Cardiac fibroblast (primary cell): ENCODE measurements around the gene LINGO3.

Experiments
- DNase-seq, 2 donors: peaks; one replicate each; pipeline versions ENCODE4 v3.0.0 to v3.0.0-alpha.2; 2010; ENCODE audit warnings: low read depth in 2 of 2
- H3K4me3 ChIP-seq, 2 donors: replicated peaks in 1 of 2; 1 replicate in 1 of 2; 2 replicates in 1 of 2; pipeline ENCODE4 v1.5.1; 2011; ENCODE audit warnings: low read depth in 2 of 2, low read length in 2 of 2, mild to moderate bottlenecking in 2 of 2, moderate library complexity in 1 of 2
- CTCF ChIP-seq: IDR thresholded peaks from one replicate; pipeline ENCODE4 v1.5.1; 2011; ENCODE audit warnings: low read depth, mild to moderate bottlenecking, low read length, inconsistent platforms

LINGO3 gene

GRCh38 chr19:2334426-2334825 lies 26.5 kb upstream of the LINGO3 start:
- no peak overlapping the region for H3K4me3 ChIP-seq
- TF ChIP-seq CTCF: no peak

DNA sequence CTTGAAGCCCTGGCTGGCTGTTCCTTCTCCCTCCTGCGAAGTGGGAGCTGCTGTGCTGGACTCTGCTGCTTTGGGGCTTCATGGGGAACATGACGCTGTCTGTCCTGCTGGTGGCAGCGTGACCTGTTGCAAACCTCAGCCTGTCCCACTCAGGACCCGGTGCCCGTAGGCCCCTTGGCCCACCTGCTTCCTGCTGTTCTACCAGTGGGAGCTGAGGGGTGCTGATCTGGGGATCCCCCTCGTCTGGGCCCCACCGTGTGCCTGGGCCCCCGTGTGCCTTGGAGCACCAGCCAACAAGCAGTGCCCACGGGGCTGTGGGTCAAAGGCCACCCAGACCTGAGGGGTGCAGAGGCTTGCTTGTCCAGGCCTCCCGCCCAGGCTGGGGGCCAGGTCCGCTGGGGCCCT lies 25.9 kb upstream of the LINGO3 start:
- no peak for TF ChIP-seq CTCF
- H3K4me3 ChIP-seq: no peak overlapping the region
- no peak for DNase-seq

More at GRCh38 chr19:2334426-2334825, 26.5 kb upstream of the LINGO3 start:
- DNase-seq: no peak

DNA sequence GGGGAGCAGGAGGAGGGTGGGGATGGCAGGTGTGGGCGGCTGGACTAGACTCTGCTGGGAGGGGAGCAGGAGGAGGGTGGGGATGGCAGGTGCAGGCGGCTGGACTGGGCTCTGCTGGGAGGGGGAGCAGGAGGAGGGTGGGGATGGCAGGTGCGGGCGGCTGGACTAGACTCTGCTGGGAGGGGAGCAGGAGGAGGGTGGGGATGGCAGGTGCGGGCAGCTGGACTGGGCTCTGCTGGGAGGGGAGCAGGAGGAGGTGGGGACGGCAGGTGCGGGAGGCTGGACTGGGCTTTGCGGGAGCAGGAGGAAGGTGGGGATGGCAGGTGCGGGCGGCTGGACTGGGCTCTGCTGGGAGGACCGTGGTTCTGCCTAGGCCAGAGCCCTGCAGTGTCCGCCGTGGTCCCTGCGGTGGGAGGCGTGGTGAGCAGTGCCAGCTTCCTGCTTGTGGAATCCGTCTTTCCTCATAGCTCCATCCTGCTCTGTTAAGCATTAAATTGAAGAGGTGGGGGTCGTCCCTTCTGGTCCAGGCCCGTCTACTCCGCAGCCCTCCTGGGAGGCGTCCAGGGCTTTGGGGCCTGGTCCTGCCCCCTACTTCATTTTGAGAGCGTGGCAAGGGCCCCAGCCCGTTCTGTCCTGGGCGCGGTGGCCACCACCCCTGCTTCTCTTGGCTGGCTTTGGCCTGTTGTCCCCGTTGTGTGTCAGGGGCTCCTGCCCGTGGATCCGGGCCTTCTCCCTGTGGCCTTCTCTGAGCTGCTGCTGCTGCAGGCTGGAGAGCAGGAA lies 25.3 kb upstream of the LINGO3 start:
- DNase-seq: no peak
- no peak overlapping the region for H3K4me3 ChIP-seq
- no peak for TF ChIP-seq CTCF

DNA sequence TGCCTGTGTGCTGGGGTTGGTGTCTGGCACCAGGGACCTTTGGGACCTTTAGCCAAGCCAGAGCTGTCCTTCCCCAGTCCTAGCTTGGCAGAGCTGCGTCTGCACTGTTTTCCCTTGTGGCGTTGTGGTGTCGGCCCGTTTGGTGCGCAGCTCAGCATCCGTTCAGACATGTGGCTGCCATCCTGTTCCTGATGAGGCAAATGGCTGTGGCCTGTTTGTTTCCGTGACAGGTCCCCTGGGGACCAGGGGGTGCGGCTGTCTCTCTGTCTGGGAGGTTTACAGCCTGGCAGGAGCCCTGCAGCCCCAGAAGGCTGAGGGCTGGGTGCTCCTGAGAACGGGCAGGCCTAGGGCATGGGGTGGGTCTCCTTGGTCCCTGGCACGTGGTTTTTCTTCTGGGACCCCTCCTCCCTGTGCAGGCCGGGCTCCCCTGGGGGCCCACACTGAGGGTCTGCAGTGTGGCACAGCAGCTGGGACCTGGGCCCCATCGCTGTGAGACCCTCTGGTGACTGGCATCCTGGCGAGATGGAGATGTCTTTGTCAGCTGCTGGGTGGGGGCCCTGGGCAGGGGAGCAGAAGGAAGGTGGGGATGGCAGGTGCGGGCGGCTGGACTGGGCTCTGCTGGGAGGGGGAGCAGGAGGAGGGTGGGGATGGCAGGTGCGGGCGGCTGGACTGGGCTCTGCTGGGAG lies 24.5 kb upstream of the LINGO3 start:
- TF ChIP-seq CTCF: no peak
- H3K4me3 ChIP-seq: no peak overlapping the region
- DNase-seq: no peak

GRCh38 chr19:2331601-2332246 lies 23.8 kb upstream of the LINGO3 start:
- no peak for TF ChIP-seq CTCF
- H3K4me3 ChIP-seq: no peak overlapping the region
- no peak for DNase-seq

- no peak overlapping the region for H3K4me3 ChIP-seq
- DNase-seq: no peak
- no peak for TF ChIP-seq CTCF
Observed at GRCh38 chr19:2330632-2331284, 22.8 kb upstream of the LINGO3 start.
